MCF 10A (cell line): ENCODE data around the gene NAA30. TPM values are rescaled to one million over a fixed set of nuclear protein-coding genes. Genes with fewer than 3 reads are reported as not detected.

Source experiments
- BruUV-seq: library from RNA; stranded (reverse); fragments of 400-500 nt; replicated peaks from 2 replicates; lab custom pipeline; 2021; lab: Mats Ljungman, UMichigan
- CTCF ChIA-PET: fragments of 300-600 bp; sonication (Branson Sonifier 250); formaldehyde crosslinking; extraction: SDS; loops from one replicate; lab custom pipeline; 2021; ENCODE audit warnings: antibody characterized with exemption, inconsistent platforms; lab: Yijun Ruan, JAX
- POLR2A ChIA-PET: fragments of 300-600, 350-650 bp; sonication (Branson Sonifier 250); formaldehyde crosslinking; extraction: SDS; loops from one replicate; lab custom pipeline; 2020; ENCODE audit warnings: antibody characterized with exemption, inconsistent platforms; lab: Yijun Ruan, JAX
- DNase-seq: peaks from one replicate; pipeline ENCODE4 v3.0.0-alpha.2; 2018; ENCODE audit not compliant: unreplicated experiment
- H3K27ac Mint-ChIP-seq: one replicate; pipeline ENCODE4 v1.8.0; 2022; ENCODE audit warnings: mild to moderate bottlenecking, low read depth, mixed read lengths; ENCODE audit not compliant: unreplicated experiment
- H3K27me3 Mint-ChIP-seq: one replicate; pipeline ENCODE4 v1.8.0; 2022; ENCODE audit warnings: mixed read lengths; ENCODE audit not compliant: insufficient read depth, unreplicated experiment
- H3K36me3 Mint-ChIP-seq: one replicate; pipeline ENCODE4 v1.8.0; 2022; ENCODE audit warnings: mild to moderate bottlenecking, moderate library complexity, mixed read lengths; ENCODE audit not compliant: insufficient read depth, unreplicated experiment
- H3K4me1 Mint-ChIP-seq: one replicate; pipeline ENCODE4 v1.8.0; 2022; ENCODE audit warnings: mixed read lengths; ENCODE audit not compliant: insufficient read depth, unreplicated experiment
- H3K4me3 Mint-ChIP-seq: one replicate; pipeline ENCODE4 v1.8.0; 2022; ENCODE audit warnings: mild to moderate bottlenecking, moderate library complexity, mixed read lengths; ENCODE audit not compliant: unreplicated experiment
- H3K9me3 Mint-ChIP-seq: one replicate; pipeline ENCODE4 v1.8.0; 2022; ENCODE audit warnings: mixed read lengths; ENCODE audit not compliant: unreplicated experiment
- CTCF ChIP-seq: fragments of 200-600 bp; IDR thresholded peaks from one replicate; pipeline ENCODE4 v1.8.0; 2022; ENCODE audit warnings: antibody characterized with exemption, mild to moderate bottlenecking; ENCODE audit not compliant: unreplicated experiment
- intact Hi-C: fragments of 100-400 bp; cut with micrococcal nuclease; formaldehyde crosslinking; loops from 2 replicates; pipeline ENCODE4 v1.14.1; 2022
- total RNA-seq: library from RNA; stranded (reverse); gene quantifications from 2 replicates; pipeline ENCODE4 v1.2.3, GENCODE V29; 2022

NAA30 gene
- total RNA-seq, 1 experiment from 2014 or later: 21.1 TPM

DNA sequence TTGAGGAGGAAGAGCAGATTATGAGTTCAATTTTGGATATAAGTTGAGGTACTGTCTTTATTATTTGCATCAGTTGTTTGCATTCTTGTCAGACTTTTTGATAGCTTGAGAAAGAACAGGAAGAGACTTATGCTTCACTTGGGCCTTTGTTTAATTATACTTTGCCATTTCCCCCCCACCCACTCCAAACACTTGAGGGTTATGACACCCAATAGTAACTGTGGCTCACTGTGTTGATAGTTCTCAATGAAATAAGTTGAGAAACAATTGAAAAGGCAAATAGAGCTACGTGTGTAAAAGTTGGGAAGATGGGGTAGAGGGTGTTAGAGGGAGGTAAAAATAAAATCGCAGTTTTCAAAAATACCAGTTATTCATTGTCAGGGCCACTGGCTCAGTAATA lies 17.7 kb downstream of the NAA30 start:
- no peak for DNase-seq
- no peak for TF ChIP-seq CTCF
- POLR2A ChIA-PET: no interaction called here
- H3K9me3 Mint-ChIP-seq: no peaks in the 10 kb centered on the region
- BruUV-seq: no TSS peak
- H3K27me3 Mint-ChIP-seq: no peaks in the 10 kb centered on the region
- H3K4me3 Mint-ChIP-seq: no peak overlapping the region
- no peak overlapping the region for H3K27ac Mint-ChIP-seq
- peaks cover 64% of the 10 kb centered on the region for H3K36me3 Mint-ChIP-seq
- peaks cover 7% of the 10 kb centered on the region for H3K4me1 Mint-ChIP-seq
- intact Hi-C loops: no loop called here
- CTCF ChIA-PET: interaction anchor here (0.6 kb wide), 1 partner anchor 96 kb away, joined by 3 read pairs; no protein-coding TSS in a partner anchor

DNA sequence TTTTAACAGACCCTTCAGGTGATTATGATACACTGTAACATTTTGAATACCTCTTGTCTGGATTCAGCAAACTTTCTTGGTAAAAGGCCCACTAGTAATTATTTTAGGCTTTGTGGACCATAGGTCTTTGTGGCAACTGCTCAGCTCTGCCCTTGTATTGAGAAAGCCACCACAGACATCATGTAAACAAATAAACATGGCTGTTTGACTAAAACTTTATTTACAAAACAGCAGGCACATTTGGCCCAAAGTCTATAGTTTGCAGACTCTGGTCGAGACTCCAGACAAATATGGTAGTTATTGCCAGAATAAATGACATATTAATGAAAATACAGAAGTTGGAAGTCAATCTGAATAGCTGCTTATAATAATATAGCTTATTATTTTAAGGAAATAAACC lies 18.2 kb downstream of the NAA30 start:
- Mint-ChIP-seq H3K36me3 (peaks cover 58% of the 10 kb centered on the region), H3K27me3 (no peaks in the 10 kb centered on the region), H3K27ac (no peak overlapping the region), H3K9me3 (no peaks in the 10 kb centered on the region), H3K4me3 (no peak overlapping the region), H3K4me1 (peaks cover 7% of the 10 kb centered on the region)
- intact Hi-C loops: no loop called here
- ChIA-PET CTCF (interaction anchor here (0.6 kb wide), 1 partner anchor 97 kb away, joined by 3 read pairs; no protein-coding TSS in a partner anchor), POLR2A (no interaction called here)
- BruUV-seq: no TSS peak
- no peak for TF ChIP-seq CTCF
- DNase-seq: no peak

- intact Hi-C loops: no loop called here
- Mint-ChIP-seq H3K36me3 (peaks cover 33% of the 10 kb centered on the region), H3K27me3 (no peaks in the 10 kb centered on the region), H3K27ac (no peak overlapping the region), H3K4me1 (peaks cover 7% of the 10 kb centered on the region), H3K4me3 (no peak overlapping the region), H3K9me3 (no peaks in the 10 kb centered on the region)
- ChIA-PET POLR2A (interaction anchor here (0.7 to 1.2 kb wide), 2 partner anchors 22 to 802 kb away, joined by 3 to 6 read pairs; partner anchors contain the start of gene NAA30), CTCF (no interaction called here)
- TF ChIP-seq CTCF: no peak
- BruUV-seq: no TSS peak
- DNase-seq: no peak
These were observed 22.0 kb downstream of the NAA30 start for GRCh38 chr14:57412341-57412740.

DNA sequence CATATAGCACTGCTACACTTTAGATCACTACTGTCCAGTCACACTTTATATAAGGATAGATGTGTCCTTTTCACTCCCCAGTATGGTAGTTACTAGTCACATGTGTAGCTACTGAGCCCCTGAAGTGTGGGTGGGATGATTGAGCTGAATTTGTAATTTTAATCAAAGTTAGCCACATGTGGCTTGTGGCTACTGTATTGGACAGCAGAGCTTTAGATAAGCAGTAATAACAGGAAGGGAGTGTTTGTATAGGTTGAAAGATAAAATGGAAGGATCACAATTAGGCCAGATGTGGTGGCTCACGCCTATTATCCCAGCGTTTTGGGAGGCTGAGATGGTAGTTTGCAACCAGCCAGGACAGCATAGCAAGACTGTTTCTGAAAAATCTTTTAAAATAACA lies 23.5 kb downstream of the NAA30 start:
- CTCF ChIA-PET: interaction anchor here (0.5 to 0.7 kb wide), 2 partner anchors 11 to 94 kb away, joined by 3 to 5 read pairs; no protein-coding TSS in a partner anchor
- POLR2A ChIA-PET: interaction anchor here (1.3 kb wide), 1 partner anchor 14 kb away, joined by 5 read pairs; no protein-coding TSS in a partner anchor
- BruUV-seq: no TSS peak

More for the DNA sequence above, 23.5 kb downstream of the NAA30 start:
- no peak for TF ChIP-seq CTCF
- Mint-ChIP-seq H3K4me3 (no peak overlapping the region), H3K4me1 (no peaks in the 10 kb centered on the region), H3K9me3 (no peaks in the 10 kb centered on the region), H3K36me3 (peaks cover 27% of the 10 kb centered on the region), H3K27ac (no peak overlapping the region), H3K27me3 (no peaks in the 10 kb centered on the region)
- intact Hi-C loops: no loop called here
- DNase-seq: no peak
